SH-SY5Y (cell line): Measurements from ENCODE around the gene CEBPZ.

Experiments
- GATA2 ChIP-seq: IDR thresholded peaks from 2 replicates; pipeline ENCODE4 v1.6.1; 2011; ENCODE audit warnings: mild to moderate bottlenecking, low read depth, low read length
- GATA3 ChIP-seq: IDR thresholded peaks from 2 replicates; pipeline ENCODE4 v1.6.1; 2011; ENCODE audit warnings: low read depth, mild to moderate bottlenecking, low read length, moderate library complexity

CEBPZ gene

GRCh38 chr2:37164757-37165156, 66.6 kb downstream of the CEBPZ start:
- TF ChIP-seq GATA3 (no peak), GATA2 (no peak)

GRCh38 chr2:37156857-37157714, 74.3 kb downstream of the CEBPZ start, which contains the start of gene EIF2AK2:
Gene EIF2AK2, minus strand, starts transcription at chr2:37156980. Its CDS starts 9,174 bp downstream, at chr2:37147806.
- TF ChIP-seq GATA2 = no peak
- TF ChIP-seq GATA3 = no peak

GRCh38 chr2:37156071-37156856, 75.1 kb downstream of the CEBPZ start:
- TF ChIP-seq GATA3 = no peak

GRCh38 chr2:37154785-37155184, 76.6 kb downstream of the CEBPZ start:
- TF ChIP-seq GATA3 (no peak), GATA2 (no peak)

GRCh38 chr2:37153224-37153623, 78.2 kb downstream of the CEBPZ start:
- no peak for TF ChIP-seq GATA2
- no peak for TF ChIP-seq GATA3
